ENCODE measurements around the gene TAF3. TPM values are rescaled to one million over a fixed set of nuclear protein-coding genes. Genes with fewer than 3 reads are reported as not detected.

Gene TAF3
- total RNA-seq, 1 donor from 2014 or later, result 9.1 TPM

GRCh38 chr10:7967035-7967434, 148.7 kb downstream of the TAF3 start:
- Mint-ChIP-seq H3K4me1 (ENCODE audit: unreplicated experiment) (no peaks in the 10 kb centered on the region), H3K27ac (ENCODE audit: unreplicated experiment) (no peak overlapping the region), H3K4me3 (ENCODE audit: unreplicated experiment) (no peak overlapping the region), H3K36me3 (ENCODE audit: unreplicated experiment) (peaks cover 17% of the 10 kb centered on the region), H3K9me3 (ENCODE audit: unreplicated experiment) (no peaks in the 10 kb centered on the region), H3K27me3 (ENCODE audit: unreplicated experiment) (no peaks in the 10 kb centered on the region)
- no peak for DNase-seq (ENCODE audit: extremely low spot score, unreplicated experiment)
- TF ChIP-seq, protein P1, sequence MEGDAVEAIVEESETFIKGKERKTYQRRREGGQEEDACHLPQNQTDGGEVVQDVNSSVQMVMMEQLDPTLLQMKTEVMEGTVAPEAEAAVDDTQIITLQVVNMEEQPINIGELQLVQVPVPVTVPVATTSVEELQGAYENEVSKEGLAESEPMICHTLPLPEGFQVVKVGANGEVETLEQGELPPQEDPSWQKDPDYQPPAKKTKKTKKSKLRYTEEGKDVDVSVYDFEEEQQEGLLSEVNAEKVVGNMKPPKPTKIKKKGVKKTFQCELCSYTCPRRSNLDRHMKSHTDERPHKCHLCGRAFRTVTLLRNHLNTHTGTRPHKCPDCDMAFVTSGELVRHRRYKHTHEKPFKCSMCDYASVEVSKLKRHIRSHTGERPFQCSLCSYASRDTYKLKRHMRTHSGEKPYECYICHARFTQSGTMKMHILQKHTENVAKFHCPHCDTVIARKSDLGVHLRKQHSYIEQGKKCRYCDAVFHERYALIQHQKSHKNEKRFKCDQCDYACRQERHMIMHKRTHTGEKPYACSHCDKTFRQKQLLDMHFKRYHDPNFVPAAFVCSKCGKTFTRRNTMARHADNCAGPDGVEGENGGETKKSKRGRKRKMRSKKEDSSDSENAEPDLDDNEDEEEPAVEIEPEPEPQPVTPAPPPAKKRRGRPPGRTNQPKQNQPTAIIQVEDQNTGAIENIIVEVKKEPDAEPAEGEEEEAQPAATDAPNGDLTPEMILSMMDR (IDR thresholded peaks at IDR 0.05), result no peak

- no peak overlapping the region for H3K27ac Mint-ChIP-seq (ENCODE audit: unreplicated experiment)
Measured at GRCh38 chr10:7968510-7969112, 150.3 kb downstream of the TAF3 start.

GRCh38 chr10:7969623-7970022, 151.3 kb downstream of the TAF3 start:
- H3K27me3 Mint-ChIP-seq (ENCODE audit: unreplicated experiment), result no peaks in the 10 kb centered on the region
- no peak overlapping the region for H3K4me3 Mint-ChIP-seq (ENCODE audit: unreplicated experiment)
- peaks cover 8% of the 10 kb centered on the region for H3K36me3 Mint-ChIP-seq (ENCODE audit: unreplicated experiment)
- H3K9me3 Mint-ChIP-seq (ENCODE audit: unreplicated experiment), result peaks cover 4% of the 10 kb centered on the region
- no peaks in the 10 kb centered on the region for H3K4me1 Mint-ChIP-seq (ENCODE audit: unreplicated experiment)
- TF ChIP-seq, protein P1 (IDR thresholded peaks at IDR 0.05), result no peak
- DNase-seq (ENCODE audit: extremely low spot score, unreplicated experiment), result no peak
- H3K27ac Mint-ChIP-seq (ENCODE audit: unreplicated experiment), result no peak overlapping the region

More at GRCh38 chr10:7968510-7969112, 150.3 kb downstream of the TAF3 start:
- Mint-ChIP-seq H3K9me3 (ENCODE audit: unreplicated experiment) (no peaks in the 10 kb centered on the region), H3K27me3 (ENCODE audit: unreplicated experiment) (no peaks in the 10 kb centered on the region), H3K4me3 (ENCODE audit: unreplicated experiment) (no peak overlapping the region), H3K36me3 (ENCODE audit: unreplicated experiment) (peaks cover 17% of the 10 kb centered on the region), H3K4me1 (ENCODE audit: unreplicated experiment) (no peaks in the 10 kb centered on the region)
- TF ChIP-seq, protein P1 (IDR thresholded peaks at IDR 0.05), result no peak
- no peak for DNase-seq (ENCODE audit: extremely low spot score, unreplicated experiment)

- Mint-ChIP-seq H3K27ac (ENCODE audit: unreplicated experiment) (no peak overlapping the region), H3K27me3 (ENCODE audit: unreplicated experiment) (no peaks in the 10 kb centered on the region), H3K9me3 (ENCODE audit: unreplicated experiment) (peaks cover 4% of the 10 kb centered on the region), H3K36me3 (ENCODE audit: unreplicated experiment) (no peaks in the 10 kb centered on the region), H3K4me1 (ENCODE audit: unreplicated experiment) (no peaks in the 10 kb centered on the region), H3K4me3 (ENCODE audit: unreplicated experiment) (no peak overlapping the region)
- DNase-seq (ENCODE audit: extremely low spot score, unreplicated experiment), result no peak
- TF ChIP-seq, protein P1 (IDR thresholded peaks at IDR 0.05), result no peak
Measured at GRCh38 chr10:7971949-7972348, 153.6 kb downstream of the TAF3 start.

- Mint-ChIP-seq H3K36me3 (ENCODE audit: unreplicated experiment) (peaks cover 2% of the 10 kb centered on the region), H3K27me3 (ENCODE audit: unreplicated experiment) (no peaks in the 10 kb centered on the region), H3K4me3 (ENCODE audit: unreplicated experiment) (no peak overlapping the region), H3K27ac (ENCODE audit: unreplicated experiment) (no peak overlapping the region), H3K4me1 (ENCODE audit: unreplicated experiment) (no peaks in the 10 kb centered on the region), H3K9me3 (ENCODE audit: unreplicated experiment) (peaks cover 4% of the 10 kb centered on the region)
- TF ChIP-seq, protein P1 (IDR thresholded peaks at IDR 0.05), result no peak
- no peak for DNase-seq (ENCODE audit: extremely low spot score, unreplicated experiment)
Measured at GRCh38 chr10:7972367-7972766, 154.1 kb downstream of the TAF3 start.

All from osteocyte (in vitro differentiated cells).